PFSK-1 (cell line): ENCODE measurements around the gene KIAA0825.

Experiments used
- POLR2AphosphoS5 ChIP-seq: IDR thresholded peaks from 2 replicates; pipeline ENCODE4 v1.6.1; 2012; ENCODE audit warnings: low read depth, mild to moderate bottlenecking, control low read depth, low read length, moderate library complexity
- SIN3A ChIP-seq: IDR thresholded peaks from 2 replicates; pipeline ENCODE4 v1.6.1; 2012; ENCODE audit warnings: mild to moderate bottlenecking, low read length, moderate library complexity, borderline replicate concordance; ENCODE audit not compliant: insufficient read depth
- TAF1 ChIP-seq: IDR thresholded peaks from 2 replicates; pipeline ENCODE4 v1.6.1; 2012; ENCODE audit warnings: low read length, control low read depth, borderline replicate concordance; ENCODE audit not compliant: insufficient read depth
- TF ChIP-seq, protein P1 (sequence below), 2 experiments: IDR thresholded peaks; 2 replicates each; pipeline versions ENCODE4 v1.6.1 to v1.8.0; 2011 to 2012; ENCODE audit warnings: low read depth in 2 of 2, low read length in 2 of 2, control low read depth in 1 of 2, inconsistent platforms in 1 of 2, mild to moderate bottlenecking in 1 of 2, moderate library complexity in 1 of 2; ENCODE audit not compliant: insufficient read depth in 1 of 2

DNA sequence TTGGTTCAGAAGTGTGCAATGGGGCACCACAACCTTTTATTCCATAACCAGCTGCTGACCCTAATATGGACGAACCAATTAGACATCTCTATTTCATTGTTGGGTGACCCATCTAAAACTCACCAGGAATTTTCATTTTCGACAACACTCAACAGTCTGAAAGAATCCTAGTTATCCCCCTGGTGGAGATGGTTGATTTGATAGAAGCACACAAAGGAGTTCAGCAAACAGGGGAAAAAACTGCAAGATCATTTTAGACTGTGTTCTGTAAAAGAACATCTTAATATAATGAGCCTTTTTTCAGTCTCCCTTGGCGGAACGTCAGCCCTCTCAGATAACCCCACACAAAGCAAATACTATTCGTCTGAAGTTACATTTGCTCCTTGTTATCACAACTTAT, 367.4 kb downstream of the KIAA0825 start:
- no peak for TF ChIP-seq TAF1
- TF ChIP-seq, protein P1, sequence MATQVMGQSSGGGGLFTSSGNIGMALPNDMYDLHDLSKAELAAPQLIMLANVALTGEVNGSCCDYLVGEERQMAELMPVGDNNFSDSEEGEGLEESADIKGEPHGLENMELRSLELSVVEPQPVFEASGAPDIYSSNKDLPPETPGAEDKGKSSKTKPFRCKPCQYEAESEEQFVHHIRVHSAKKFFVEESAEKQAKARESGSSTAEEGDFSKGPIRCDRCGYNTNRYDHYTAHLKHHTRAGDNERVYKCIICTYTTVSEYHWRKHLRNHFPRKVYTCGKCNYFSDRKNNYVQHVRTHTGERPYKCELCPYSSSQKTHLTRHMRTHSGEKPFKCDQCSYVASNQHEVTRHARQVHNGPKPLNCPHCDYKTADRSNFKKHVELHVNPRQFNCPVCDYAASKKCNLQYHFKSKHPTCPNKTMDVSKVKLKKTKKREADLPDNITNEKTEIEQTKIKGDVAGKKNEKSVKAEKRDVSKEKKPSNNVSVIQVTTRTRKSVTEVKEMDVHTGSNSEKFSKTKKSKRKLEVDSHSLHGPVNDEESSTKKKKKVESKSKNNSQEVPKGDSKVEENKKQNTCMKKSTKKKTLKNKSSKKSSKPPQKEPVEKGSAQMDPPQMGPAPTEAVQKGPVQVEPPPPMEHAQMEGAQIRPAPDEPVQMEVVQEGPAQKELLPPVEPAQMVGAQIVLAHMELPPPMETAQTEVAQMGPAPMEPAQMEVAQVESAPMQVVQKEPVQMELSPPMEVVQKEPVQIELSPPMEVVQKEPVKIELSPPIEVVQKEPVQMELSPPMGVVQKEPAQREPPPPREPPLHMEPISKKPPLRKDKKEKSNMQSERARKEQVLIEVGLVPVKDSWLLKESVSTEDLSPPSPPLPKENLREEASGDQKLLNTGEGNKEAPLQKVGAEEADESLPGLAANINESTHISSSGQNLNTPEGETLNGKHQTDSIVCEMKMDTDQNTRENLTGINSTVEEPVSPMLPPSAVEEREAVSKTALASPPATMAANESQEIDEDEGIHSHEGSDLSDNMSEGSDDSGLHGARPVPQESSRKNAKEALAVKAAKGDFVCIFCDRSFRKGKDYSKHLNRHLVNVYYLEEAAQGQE (IDR thresholded peaks at IDR 0.05; ENCODE audit: insufficient read depth in 1 of 2, low read depth in 2 of 2, low read length in 2 of 2), result no peak
- TF ChIP-seq POLR2AphosphoS5, result no peak
- TF ChIP-seq SIN3A, result no peak
